ENCODE measurements around the gene ABHD12. TPM values are rescaled to one million over a fixed set of nuclear protein-coding genes. Genes with fewer than 3 reads are reported as not detected.

Gene ABHD12
- total and polyA plus RNA-seq, 2 donors (not counting 1 experiment from before 2014, with no cell fraction given) = 9.6 to 28.3 TPM

- no peak overlapping the region for H3K4me2 ChIP-seq (replicated peaks; ENCODE audit: low read depth, low read length, poor library complexity, severe bottlenecking)
- intact Hi-C loops (cut with micrococcal nuclease) = loop anchor here (1.0 to 2.0 kb wide), 2 partner anchors 97 to 105 kb away; partner anchors contain the start of gene ABHD12
- H3K27ac ChIP-seq (ENCODE audit: low read length in 2 of 2) = no peak overlapping the region
- no peak overlapping the region for H3K4me3 ChIP-seq (ENCODE audit: control extremely low read depth in 1 of 5, extremely low read depth in 1 of 5, insufficient read depth in 1 of 5, low read depth in 2 of 5, low read length in 4 of 5)
- DNase-seq (no peak), ATAC-seq (ENCODE audit: low read depth) (no peak)
- no peak for TF ChIP-seq EZH2 (IDR thresholded peaks at IDR 0.05; ENCODE audit: borderline replicate concordance, insufficient read depth, low read depth, low read length, poor library complexity, severe bottlenecking)
- TF ChIP-seq CTCF (IDR thresholded peaks at IDR 0.05) = no peak
- no peak overlapping the region for H3K27ac Mint-ChIP-seq
- ChIA-PET POLR2A (no interaction called here), CTCF (interaction anchor here (1.1 to 5.1 kb wide), 4 partner anchors 16 to 300 kb away, joined by 3 to 133 read pairs (median 12); no protein-coding TSS in a partner anchor)
- peaks cover 11% of the 10 kb centered on the region for H3K4me1 Mint-ChIP-seq
- H3K27me3 Mint-ChIP-seq = no peaks in the 10 kb centered on the region
- no peaks in the 10 kb centered on the region for H3K79me2 ChIP-seq (ENCODE audit: control insufficient read depth, insufficient read depth, low read length)
- H3K4me3 Mint-ChIP-seq = no peak overlapping the region
- 97% methylated on average over 13 of the region's 13 CpGs for WGBS (ENCODE audit: insufficient coverage)
- no peaks in the 10 kb centered on the region for H3K9me3 ChIP-seq (ENCODE audit: control extremely low read depth in 1 of 3, control insufficient read depth in 2 of 3, insufficient read depth in 1 of 3, low read length in 2 of 3)
- peaks cover 0 to 16% of the 10 kb centered on the region in 2 experiments for H3K36me3 ChIP-seq (replicated peaks in 1 of 2; ENCODE audit: control extremely low read depth in 1 of 2, control insufficient read depth in 1 of 2, extremely low read depth in 1 of 2, insufficient read depth in 2 of 2, low read length in 1 of 2)
- H3K9ac ChIP-seq (ENCODE audit: low read length) = no peak overlapping the region
- H3K27me3 ChIP-seq (replicated peaks in 1 of 4; ENCODE audit: control extremely low read depth in 1 of 4, control insufficient read depth in 3 of 4, insufficient read depth in 4 of 4, low read length in 3 of 4) = no peaks in the 10 kb centered on the region
- no peak overlapping the region for H2AFZ ChIP-seq (ENCODE audit: insufficient read depth, low read depth, low read length, poor library complexity, severe bottlenecking)
- no peaks in the 10 kb centered on the region for H4K20me1 ChIP-seq (ENCODE audit: control insufficient read depth, insufficient read depth, low read length, poor library complexity, severe bottlenecking)
- H3K4me1 ChIP-seq (ENCODE audit: control insufficient read depth in 2 of 2, insufficient read depth in 2 of 2, low read length in 2 of 2) = peaks cover 0 to 19% of the 10 kb centered on the region in 2 donors
- H3K9me3 Mint-ChIP-seq (ENCODE audit: insufficient read depth) = no peaks in the 10 kb centered on the region
These were observed 96.7 kb downstream of the ABHD12 start for GRCh38 chr20:25293910-25294458.

GRCh38 chr20:25293507-25293906, 97.1 kb downstream of the ABHD12 start:
- Histone ChIP-seq H4K20me1 (ENCODE audit: control insufficient read depth, insufficient read depth, low read length, poor library complexity, severe bottlenecking) (no peaks in the 10 kb centered on the region), H3K4me3 (ENCODE audit: control extremely low read depth in 1 of 5, extremely low read depth in 1 of 5, insufficient read depth in 1 of 5, low read depth in 2 of 5, low read length in 4 of 5) (no peak overlapping the region), H3K4me1 (ENCODE audit: control insufficient read depth in 2 of 2, insufficient read depth in 2 of 2, low read length in 2 of 2) (peaks cover 0 to 24% of the 10 kb centered on the region in 2 donors), H2AFZ (ENCODE audit: insufficient read depth, low read depth, low read length, poor library complexity, severe bottlenecking) (no peak overlapping the region), H3K36me3 (replicated peaks in 1 of 2; ENCODE audit: control extremely low read depth in 1 of 2, control insufficient read depth in 1 of 2, extremely low read depth in 1 of 2, insufficient read depth in 2 of 2, low read length in 1 of 2) (peaks cover 0 to 16% of the 10 kb centered on the region in 2 experiments), H3K27me3 (replicated peaks in 1 of 4; ENCODE audit: control extremely low read depth in 1 of 4, control insufficient read depth in 3 of 4, insufficient read depth in 4 of 4, low read length in 3 of 4) (no peaks in the 10 kb centered on the region), H3K9me3 (ENCODE audit: control extremely low read depth in 1 of 3, control insufficient read depth in 2 of 3, insufficient read depth in 1 of 3, low read length in 2 of 3) (no peaks in the 10 kb centered on the region), H3K27ac (ENCODE audit: low read length in 2 of 2) (no peak overlapping the region), H3K4me2 (replicated peaks; ENCODE audit: low read depth, low read length, poor library complexity, severe bottlenecking) (no peak overlapping the region), H3K79me2 (ENCODE audit: control insufficient read depth, insufficient read depth, low read length) (no peaks in the 10 kb centered on the region), H3K9ac (ENCODE audit: low read length) (no peak overlapping the region)
- no peak for ATAC-seq (ENCODE audit: low read depth)
- Mint-ChIP-seq H3K4me1 (peaks cover 15% of the 10 kb centered on the region), H3K27ac (no peak overlapping the region), H3K9me3 (ENCODE audit: insufficient read depth) (no peaks in the 10 kb centered on the region), H3K4me3 (no peak overlapping the region), H3K27me3 (no peaks in the 10 kb centered on the region)
- intact Hi-C loops (cut with micrococcal nuclease) = no loop called here
- DNase-seq = no peak
- ChIA-PET POLR2A (no interaction called here), CTCF (interaction anchor here (2.5 to 5.1 kb wide), 3 partner anchors 16 to 106 kb away, joined by 11 to 133 read pairs (median 12); no protein-coding TSS in a partner anchor)
- TF ChIP-seq CTCF (IDR thresholded peaks at IDR 0.05) (no peak), EZH2 (IDR thresholded peaks at IDR 0.05; ENCODE audit: borderline replicate concordance, insufficient read depth, low read depth, low read length, poor library complexity, severe bottlenecking) (no peak)
- WGBS (ENCODE audit: insufficient coverage) = 95% methylated on average over 10 of the region's 10 CpGs
